Left lung (tissue), 10 donors: ENCODE results near the gene C5orf15. TPM values are rescaled to one million over a fixed set of nuclear protein-coding genes. Genes with fewer than 3 reads are reported as not detected.
"Not testable (repeated sequence)": the region's sequence is repeated elsewhere in the genome, so short reads cannot be mapped to it uniquely, and the experiment has no call there.

Experiments
- ATAC-seq: fragments of 200-7000 bp; cut with Tn5 transposase; one replicate; pipeline ENCODE4 v1.9.1; 2020; ENCODE audit warnings: moderate library complexity
- DNase-seq, 4 donors: peaks; one replicate each; pipeline ENCODE4 v3.0.0-alpha.2; 2013 to 2020
- H3K27ac ChIP-seq, 2 donors: fragments of 200-600 bp; sonication (generic) in 1 of 2; one replicate each; pipeline versions ENCODE4 v1.5.0 to v1.8.0; 2020 to 2021
- H3K27me3 ChIP-seq, 2 donors: fragments of 200-600 bp; sonication (generic) in 1 of 2; one replicate each; pipeline versions ENCODE4 v1.5.0 to v1.8.0; 2020 to 2021
- H3K36me3 ChIP-seq, 2 donors: fragments of 200-600 bp; sonication (generic) in 1 of 2; one replicate each; pipeline versions ENCODE4 v1.5.0 to v1.8.0; 2020 to 2021
- H3K4me1 ChIP-seq, 2 donors: fragments of 200-600 bp; one replicate each; pipeline ENCODE4 v1.8.0; 2021
- H3K4me3 ChIP-seq, 2 donors: fragments of 200-600 bp; sonication (generic) in 1 of 2; one replicate each; pipeline versions ENCODE4 v1.5.0 to v1.8.0; 2020 to 2021; ENCODE audit warnings: mild to moderate bottlenecking in 1 of 2
- H3K9me3 ChIP-seq, 2 donors: fragments of 200-600 bp; sonication (generic) in 1 of 2; one replicate each; pipeline versions ENCODE4 v1.5.0 to v1.8.0; 2020 to 2021
- intact Hi-C, 2 donors: fragments of 100-400 bp; cut with DNase I; formaldehyde crosslinking; loops; one replicate each; pipeline versions ENCODE4 v1.11.2 to v1.14.2; 2022
- polyA plus RNA-seq, 6 donors: library from polyadenylated mRNA; unstranded; fragments of 120-200 nt; gene quantifications; one replicate each; pipeline ENCODE4 v1.2.1, GENCODE V29; 2013; ENCODE audit not compliant: insufficient read length in 6 of 6
- total RNA-seq, 2 donors: library from RNA; stranded (reverse); fragmentation: NEBNext Ultra II Directional; extraction: Animal tissue kit (Norgen Biotek cat#: 25700); gene quantifications; one replicate each; pipeline ENCODE4 v1.2.1, GENCODE V29; 2021
- TF ChIP-seq, protein P1 (sequence below), 2 donors: fragments of 200-600 bp; sonication (generic) in 1 of 2; IDR thresholded peaks; one replicate each; pipeline versions ENCODE4 v1.5.0 to v1.8.0; 2021; ENCODE audit warnings: antibody characterized with exemption in 2 of 2
- donor health status: DM: no; HTN: yes; CAD: no.
- donor health status: DM: no; HTN: no; CAD: no.

C5orf15 gene
- total and polyA plus RNA-seq, 8 donors, result 34.7 to 121 (median 115) TPM

DNA sequence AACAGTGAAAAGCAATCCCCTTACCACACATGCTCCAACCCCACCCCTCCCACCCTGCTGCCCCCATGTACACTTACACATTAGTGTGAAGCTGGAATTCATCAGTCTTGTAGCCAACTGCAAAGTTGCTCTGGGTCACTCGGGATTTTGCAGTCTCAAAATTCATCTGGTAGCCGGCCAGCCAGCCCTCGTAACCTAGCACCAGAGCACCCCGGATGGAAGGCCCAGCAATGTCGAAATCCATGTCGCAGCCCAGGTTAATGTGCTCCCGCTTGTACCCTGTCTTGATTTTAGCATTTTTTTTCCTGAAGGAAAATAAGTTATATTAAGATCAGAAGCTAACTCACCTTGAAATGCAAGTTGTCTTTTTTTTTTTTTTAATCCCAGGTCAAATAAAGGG, 12.2 kb upstream of the C5orf15 start:
- intact Hi-C loops, result no loop called here
- Histone ChIP-seq H3K9me3 (no peaks in the 10 kb centered on the region), H3K36me3 (peaks cover 0 to 95% of the 10 kb centered on the region in 2 donors), H3K4me1 (no peaks in the 10 kb centered on the region), H3K27me3 (no peaks in the 10 kb centered on the region), H3K4me3 (no peak overlapping the region), H3K27ac (no peak overlapping the region)
- TF ChIP-seq, protein P1, sequence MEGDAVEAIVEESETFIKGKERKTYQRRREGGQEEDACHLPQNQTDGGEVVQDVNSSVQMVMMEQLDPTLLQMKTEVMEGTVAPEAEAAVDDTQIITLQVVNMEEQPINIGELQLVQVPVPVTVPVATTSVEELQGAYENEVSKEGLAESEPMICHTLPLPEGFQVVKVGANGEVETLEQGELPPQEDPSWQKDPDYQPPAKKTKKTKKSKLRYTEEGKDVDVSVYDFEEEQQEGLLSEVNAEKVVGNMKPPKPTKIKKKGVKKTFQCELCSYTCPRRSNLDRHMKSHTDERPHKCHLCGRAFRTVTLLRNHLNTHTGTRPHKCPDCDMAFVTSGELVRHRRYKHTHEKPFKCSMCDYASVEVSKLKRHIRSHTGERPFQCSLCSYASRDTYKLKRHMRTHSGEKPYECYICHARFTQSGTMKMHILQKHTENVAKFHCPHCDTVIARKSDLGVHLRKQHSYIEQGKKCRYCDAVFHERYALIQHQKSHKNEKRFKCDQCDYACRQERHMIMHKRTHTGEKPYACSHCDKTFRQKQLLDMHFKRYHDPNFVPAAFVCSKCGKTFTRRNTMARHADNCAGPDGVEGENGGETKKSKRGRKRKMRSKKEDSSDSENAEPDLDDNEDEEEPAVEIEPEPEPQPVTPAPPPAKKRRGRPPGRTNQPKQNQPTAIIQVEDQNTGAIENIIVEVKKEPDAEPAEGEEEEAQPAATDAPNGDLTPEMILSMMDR (IDR thresholded peaks at IDR 0.05), result no peak
- DNase-seq (no peak), ATAC-seq (no peak)

DNA sequence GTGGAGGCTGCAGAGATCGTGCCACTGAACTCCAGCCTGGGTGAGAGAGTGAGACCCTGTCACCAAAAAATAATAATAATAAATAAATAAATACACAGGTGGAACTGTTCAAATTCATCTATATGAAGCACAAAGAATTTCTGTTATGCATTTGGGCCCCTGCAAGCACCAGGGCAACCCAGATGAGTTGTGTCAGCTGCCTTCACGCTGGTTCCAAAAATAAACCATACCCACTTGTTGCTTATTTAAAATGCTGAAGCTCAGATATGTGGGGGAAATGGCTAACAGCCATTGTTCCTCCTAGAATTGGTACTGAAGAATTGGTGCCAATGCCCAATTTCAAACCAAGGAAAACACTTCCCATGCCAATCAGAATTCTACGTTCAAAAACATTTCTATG, 10.5 kb upstream of the C5orf15 start:
- TF ChIP-seq, protein P1 (IDR thresholded peaks at IDR 0.05), result no peak
- H3K36me3 ChIP-seq, result peaks cover 0 to 95% of the 10 kb centered on the region in 2 donors
- H3K4me3 ChIP-seq, result no peak overlapping the region
- intact Hi-C loops, result no loop called here
- no peak overlapping the region for H3K27ac ChIP-seq
- ATAC-seq (no peak), DNase-seq (no peak)
- H3K4me1 ChIP-seq, result no peaks in the 10 kb centered on the region
- H3K9me3 ChIP-seq, result no peaks in the 10 kb centered on the region
- H3K27me3 ChIP-seq, result no peaks in the 10 kb centered on the region

DNA sequence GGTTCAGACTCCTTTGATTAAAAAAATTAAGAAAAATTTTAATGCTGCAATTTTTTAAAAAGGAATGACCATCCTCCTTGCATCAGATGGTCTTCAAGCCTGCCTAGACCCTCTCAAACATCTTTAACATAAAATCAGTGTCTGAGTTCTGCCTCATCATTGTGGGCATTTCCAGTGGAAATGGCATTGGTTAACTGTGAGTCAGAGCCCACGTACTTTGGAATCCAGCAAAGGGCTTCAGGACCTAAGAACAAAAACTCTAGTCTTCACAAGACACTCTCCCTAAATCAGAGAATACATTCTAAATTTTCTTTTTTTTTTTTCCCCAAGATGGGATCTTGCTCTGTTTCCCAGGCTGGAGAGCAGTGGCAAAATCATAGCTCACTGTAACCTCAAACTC, 9.4 kb upstream of the C5orf15 start:
- Histone ChIP-seq H3K27me3 (no peaks in the 10 kb centered on the region), H3K4me3 (no peak overlapping the region), H3K36me3 (peaks cover 0 to 96% of the 10 kb centered on the region in 2 donors), H3K4me1 (no peaks in the 10 kb centered on the region), H3K27ac (no peak overlapping the region), H3K9me3 (no peaks in the 10 kb centered on the region)
- intact Hi-C loops, result no loop called here
- TF ChIP-seq, protein P1 (IDR thresholded peaks at IDR 0.05), result no peak
- ATAC-seq, result no peak
- no peak for DNase-seq

DNA sequence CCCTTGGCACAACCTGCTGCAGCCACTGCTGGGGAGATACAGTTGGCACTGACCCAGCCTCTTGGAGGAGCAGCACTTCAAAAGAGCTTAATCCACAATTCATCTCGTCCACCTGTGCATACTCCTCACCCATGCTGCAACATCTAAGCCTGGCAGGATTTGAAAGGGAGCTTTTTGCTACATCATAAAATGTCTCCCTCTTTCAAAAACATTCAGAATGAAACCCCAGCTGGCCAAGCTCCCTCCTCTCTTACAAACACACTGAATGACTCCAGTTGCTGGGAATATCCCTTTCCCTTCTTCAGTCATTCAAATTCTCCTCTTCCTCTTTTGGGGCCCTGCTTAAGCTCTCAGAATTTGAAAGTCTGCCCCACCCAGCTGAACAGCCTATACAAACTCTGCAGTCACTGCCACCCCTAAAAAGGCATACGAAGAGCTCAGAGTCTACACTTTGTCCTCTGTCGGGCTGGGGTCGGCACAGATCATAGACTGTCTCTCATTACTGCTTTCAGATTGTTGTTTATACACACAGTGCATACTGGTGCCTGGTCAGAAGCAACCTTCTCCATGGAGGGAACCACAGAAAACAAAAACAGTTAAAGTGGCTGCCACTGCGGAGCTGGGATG, 8.8 kb upstream of the C5orf15 start:
- DNase-seq (peak in 2 of 4 donors; percentile 18 to 46), ATAC-seq (peak; percentile 76)
- Histone ChIP-seq H3K27me3 (no peaks in the 10 kb centered on the region), H3K4me3 (no peak overlapping the region), H3K36me3 (peaks cover 0 to 96% of the 10 kb centered on the region in 2 donors), H3K4me1 (no peaks in the 10 kb centered on the region), H3K9me3 (no peaks in the 10 kb centered on the region), H3K27ac (no peak overlapping the region)
- intact Hi-C loops, result no loop called here
- TF ChIP-seq, protein P1 (IDR thresholded peaks at IDR 0.05), result no peak

DNA sequence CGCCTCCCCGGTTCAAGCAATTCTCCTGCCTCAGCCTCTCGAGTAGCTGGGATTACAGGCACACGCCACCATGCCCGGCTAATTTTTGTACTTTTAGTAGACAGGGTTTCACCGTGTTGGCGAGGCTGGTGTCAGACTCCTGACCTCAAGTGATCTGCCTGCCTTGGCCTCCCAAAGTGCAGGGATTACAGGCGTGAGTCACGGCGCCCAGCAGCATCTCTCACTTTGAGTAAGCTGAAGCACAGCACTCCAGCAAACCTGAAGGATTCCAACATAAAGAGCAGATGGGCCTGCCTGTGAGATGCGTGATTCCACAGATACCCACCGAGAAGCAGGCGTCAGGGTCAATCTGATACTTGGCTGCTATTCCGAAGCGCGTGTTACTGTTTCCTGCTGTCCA, 7.1 kb upstream of the C5orf15 start:
- H3K4me1 ChIP-seq, intact Hi-C loops, H3K27me3 ChIP-seq, H3K4me3 ChIP-seq, H3K9me3 ChIP-seq, ATAC-seq, H3K27ac ChIP-seq: not testable (repeated sequence)
- peak in 1 of 4 donors; percentile 34 for DNase-seq
- peaks cover 0 to 93% of the 10 kb centered on the region in 2 donors for H3K36me3 ChIP-seq

DNA sequence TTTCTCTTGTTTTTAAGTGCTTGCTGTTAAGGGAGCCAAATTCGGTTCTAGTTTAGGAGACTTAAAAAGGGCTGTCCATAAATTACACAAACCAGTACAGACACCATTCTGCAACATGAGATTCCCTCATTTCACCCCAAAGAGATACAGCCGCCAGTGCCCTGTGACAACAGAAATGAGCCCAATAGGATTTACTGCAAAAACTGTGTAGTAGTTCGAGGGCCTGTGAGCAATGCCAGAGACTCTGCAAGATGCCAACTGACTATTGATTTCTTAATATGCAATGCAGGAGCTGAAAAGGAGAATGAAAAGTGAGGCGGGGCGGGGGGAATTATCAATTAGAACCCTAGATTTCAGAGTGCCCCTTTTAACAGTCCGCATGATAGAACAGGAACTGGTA, 5.7 kb upstream of the C5orf15 start:
- no peak for ATAC-seq
- TF ChIP-seq, protein P1 (IDR thresholded peaks at IDR 0.05), result no peak
- no peak overlapping the region for H3K4me3 ChIP-seq
- intact Hi-C loops, result no loop called here
- no peak overlapping the region for H3K27ac ChIP-seq
- no peak for DNase-seq
- H3K36me3 ChIP-seq, result peaks cover 0 to 82% of the 10 kb centered on the region in 2 donors
- peaks cover 6 to 9% of the 10 kb centered on the region in 2 donors for H3K4me1 ChIP-seq
- no peaks in the 10 kb centered on the region for H3K9me3 ChIP-seq
- H3K27me3 ChIP-seq, result no peaks in the 10 kb centered on the region
